ENCODE data around the gene CRYBG2. TPM values are rescaled to one million over a fixed set of nuclear protein-coding genes. Genes with fewer than 3 reads are reported as not detected.
"Not testable (repeated sequence)": the region's sequence is repeated elsewhere in the genome, so short reads cannot be mapped to it uniquely, and the experiment has no call there.

Gene CRYBG2
- total RNA-seq, 4 donors from 2014 or later: not detected

- ATAC-seq: no peak
- no peak overlapping the region for H3K4me3 ChIP-seq
These were observed 22.1 kb upstream of the CRYBG2 start for GRCh38 chr1:26376050-26376449.

GRCh38 chr1:26375081-26375480 lies 21.2 kb upstream of the CRYBG2 start:
- no peak overlapping the region for H3K4me3 ChIP-seq
- TF ChIP-seq CTCF (IDR thresholded peaks at IDR 0.05 in 4 of 5, conservative IDR thresholded peaks at IDR 0.05 in 1 of 5) (no peak), POLR2A (IDR thresholded peaks at IDR 0.05) (no peak)
- H3K27ac ChIP-seq: no peak overlapping the region
- ATAC-seq: no peak
- in situ Hi-C loops (cut with MboI; ENCODE audit: low sequenced_read_pairs in 4 of 4) (no loop called here), intact Hi-C loops (cut with DNase I; ENCODE audit: low total_unique reads) (no loop called here)
- no peak for DNase-seq
- H3K27me3 ChIP-seq: peaks cover 0 to 2% (median 0%) of the 10 kb centered on the region in 3 donors
- no peaks in the 10 kb centered on the region for H3K4me1 ChIP-seq
- no peaks in the 10 kb centered on the region for H3K36me3 ChIP-seq
- H3K9me3 ChIP-seq: no peaks in the 10 kb centered on the region

More at GRCh38 chr1:26376050-26376449, 22.1 kb upstream of the CRYBG2 start:
- Histone ChIP-seq H3K27me3 (peaks cover 0 to 2% (median 0%) of the 10 kb centered on the region in 3 donors), H3K36me3 (no peaks in the 10 kb centered on the region), H3K4me1 (no peaks in the 10 kb centered on the region), H3K9me3 (no peaks in the 10 kb centered on the region), H3K27ac (no peak overlapping the region)
- in situ Hi-C loops (cut with MboI; ENCODE audit: low sequenced_read_pairs in 4 of 4) (no loop called here), intact Hi-C loops (cut with DNase I; ENCODE audit: low total_unique reads) (no loop called here)
- TF ChIP-seq CTCF (IDR thresholded peaks at IDR 0.05 in 4 of 5, conservative IDR thresholded peaks at IDR 0.05 in 1 of 5) (no peak), POLR2A (IDR thresholded peaks at IDR 0.05) (no peak)
- DNase-seq: no peak

GRCh38 chr1:26374361-26374760 lies 20.4 kb upstream of the CRYBG2 start:
- H3K36me3 ChIP-seq; H3K4me3 ChIP-seq; H3K27me3 ChIP-seq; ATAC-seq; DNase-seq; in situ Hi-C loops (cut with MboI; ENCODE audit: low sequenced_read_pairs in 4 of 4); H3K4me1 ChIP-seq; intact Hi-C loops (cut with DNase I; ENCODE audit: low total_unique reads); H3K9me3 ChIP-seq; H3K27ac ChIP-seq: not testable (repeated sequence)

GRCh38 chr1:26373789-26374188 lies 19.9 kb upstream of the CRYBG2 start:
- H3K36me3 ChIP-seq: no peaks in the 10 kb centered on the region
- no peaks in the 10 kb centered on the region for H3K4me1 ChIP-seq
- intact Hi-C loops (cut with DNase I; ENCODE audit: low total_unique reads) (no loop called here), in situ Hi-C loops (cut with MboI; ENCODE audit: low sequenced_read_pairs in 4 of 4) (no loop called here)
- H3K4me3 ChIP-seq: no peak overlapping the region
- peaks cover 0 to 2% (median 0%) of the 10 kb centered on the region in 3 donors for H3K27me3 ChIP-seq
- no peak for TF ChIP-seq CTCF (IDR thresholded peaks at IDR 0.05 in 4 of 5, conservative IDR thresholded peaks at IDR 0.05 in 1 of 5)
- TF ChIP-seq POLR2A (IDR thresholded peaks at IDR 0.05): no peak
- H3K27ac ChIP-seq: no peak overlapping the region
- no peaks in the 10 kb centered on the region for H3K9me3 ChIP-seq
- no peak for ATAC-seq
- DNase-seq: no peak

GRCh38 chr1:26373281-26373680 lies 19.4 kb upstream of the CRYBG2 start:
- in situ Hi-C loops (cut with MboI; ENCODE audit: low sequenced_read_pairs in 4 of 4) (no loop called here), intact Hi-C loops (cut with DNase I; ENCODE audit: low total_unique reads) (no loop called here)
- DNase-seq (no peak), ATAC-seq (no peak)
- Histone ChIP-seq H3K9me3 (no peaks in the 10 kb centered on the region), H3K27me3 (peaks cover 0 to 2% (median 0%) of the 10 kb centered on the region in 3 donors), H3K27ac (no peak overlapping the region), H3K36me3 (no peaks in the 10 kb centered on the region), H3K4me3 (no peak overlapping the region), H3K4me1 (no peaks in the 10 kb centered on the region)
- no peak for TF ChIP-seq POLR2A (IDR thresholded peaks at IDR 0.05)
- TF ChIP-seq CTCF (IDR thresholded peaks at IDR 0.05 in 4 of 5, conservative IDR thresholded peaks at IDR 0.05 in 1 of 5): no peak

GRCh38 chr1:26372611-26373010 lies 18.7 kb upstream of the CRYBG2 start, which contains the start of gene ZNF683:
TSS of gene ZNF683 (minus strand) at chr1:26372750. CDS start at chr1:26368571, 4,179 bp downstream.
- DNase-seq; H3K27ac ChIP-seq; H3K4me3 ChIP-seq; in situ Hi-C loops (cut with MboI; ENCODE audit: low sequenced_read_pairs in 4 of 4); ATAC-seq; H3K27me3 ChIP-seq; H3K36me3 ChIP-seq; intact Hi-C loops (cut with DNase I; ENCODE audit: low total_unique reads); H3K9me3 ChIP-seq; H3K4me1 ChIP-seq: not testable (repeated sequence)

Data from gastrocnemius medialis (tissue), 4 donors.